Activated gamma-delta T cell treated with anti-CD3 and anti-CD28 coated beads, Interleukin-2, amount 50 U/mL, for 16 hours (primary cell): ENCODE measurements around the gene TSHZ3.

Experiments used
- DNase-seq: peaks from one replicate; pipeline ENCODE4 v3.0.0-alpha.2; 2020; ENCODE audit warnings: low read depth

TSHZ3 gene

DNA sequence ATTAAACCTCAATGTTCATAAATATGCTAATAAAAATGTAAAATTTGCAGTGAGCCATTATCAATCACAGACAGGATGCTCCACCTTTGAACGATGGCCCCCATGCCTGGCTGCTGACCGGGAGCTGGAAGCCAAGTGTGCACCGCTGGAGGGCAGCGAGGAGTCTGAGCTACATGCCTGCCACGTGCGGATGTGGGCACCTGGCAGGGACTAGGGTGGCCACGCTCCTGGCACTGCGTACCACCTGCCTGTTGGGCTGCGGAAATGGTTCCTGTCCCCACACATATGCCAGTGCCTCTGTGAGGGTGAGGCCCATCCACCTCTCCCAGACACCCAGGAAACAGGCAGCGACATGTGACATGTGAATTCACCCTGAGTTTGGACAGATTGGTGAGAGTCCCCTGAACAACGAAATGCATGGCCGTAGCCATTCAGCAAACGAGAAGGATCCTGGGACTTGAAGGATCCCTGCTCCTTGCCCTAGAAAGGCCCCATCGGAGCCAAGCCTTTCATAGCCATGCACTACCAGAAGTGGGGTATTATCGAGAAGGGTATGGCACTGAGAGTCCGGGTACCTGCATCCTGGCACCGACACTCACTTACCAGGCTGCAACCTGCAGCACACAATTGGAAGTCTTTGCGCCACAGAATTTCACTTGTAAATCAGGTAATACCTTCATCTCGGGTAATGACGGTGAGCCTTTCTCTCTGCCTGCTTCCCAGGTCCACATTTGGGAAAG lies 35.8 kb downstream of the TSHZ3 start:
- DNase-seq = no peak

DNA sequence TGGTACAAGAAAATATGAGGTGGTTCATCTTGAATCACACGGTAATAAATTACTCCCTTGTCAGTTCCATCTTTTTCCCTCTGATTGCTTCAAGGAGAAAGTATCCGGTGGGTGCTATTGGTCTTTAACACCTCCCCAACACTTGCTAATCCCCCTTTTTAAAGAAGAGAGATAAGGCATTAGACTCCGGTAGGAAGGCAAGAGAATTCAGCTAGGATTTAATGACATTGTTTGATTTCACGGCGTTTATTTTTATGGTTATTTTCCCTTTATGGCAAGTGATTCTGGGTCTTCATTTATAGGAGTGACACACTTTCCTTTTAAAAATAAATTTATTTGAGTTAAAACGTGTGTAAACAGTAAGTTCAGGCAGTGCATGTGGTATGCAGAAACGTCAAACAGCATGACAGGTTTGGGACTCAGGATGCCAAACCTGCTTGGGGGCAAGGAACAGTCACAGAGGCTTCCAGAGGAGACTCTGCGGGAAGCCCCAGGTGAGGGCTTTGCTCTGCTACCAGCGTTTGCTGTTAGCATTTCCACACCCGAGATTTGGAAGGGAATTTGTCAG lies 36.5 kb downstream of the TSHZ3 start:
- no peak for DNase-seq

DNA sequence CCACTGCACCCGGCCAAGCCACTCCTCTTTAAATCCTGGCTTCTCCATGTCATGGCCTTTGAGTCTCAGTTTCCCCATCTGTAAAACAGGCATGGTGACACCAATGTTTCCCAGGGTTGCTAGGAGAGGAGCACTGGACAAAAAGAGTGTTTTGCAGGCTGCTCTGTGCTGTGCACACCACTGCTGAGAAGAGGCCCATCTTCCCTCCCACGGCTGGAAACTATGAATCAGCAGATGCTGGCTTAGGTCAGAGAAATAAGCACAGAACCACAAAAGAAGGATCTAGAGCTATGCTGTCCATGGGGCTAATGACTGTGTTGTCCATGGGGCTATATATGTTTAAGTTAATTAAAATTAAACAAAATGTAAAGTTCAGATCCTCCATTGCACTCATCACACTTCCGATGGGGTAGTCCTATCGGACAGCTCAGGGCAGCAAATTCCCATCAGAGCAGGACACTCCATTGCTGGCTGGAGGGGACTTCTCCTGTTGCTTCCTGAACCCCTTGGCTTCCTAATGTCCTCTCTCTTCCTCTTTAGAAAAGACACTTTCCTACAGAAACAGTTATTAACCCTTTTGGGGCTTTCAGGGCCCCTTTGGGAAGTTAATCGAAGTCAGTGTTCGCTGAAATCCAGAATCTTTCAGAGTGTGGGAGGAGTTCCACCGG lies 37.1 kb downstream of the TSHZ3 start:
- DNase-seq = no peak

DNA sequence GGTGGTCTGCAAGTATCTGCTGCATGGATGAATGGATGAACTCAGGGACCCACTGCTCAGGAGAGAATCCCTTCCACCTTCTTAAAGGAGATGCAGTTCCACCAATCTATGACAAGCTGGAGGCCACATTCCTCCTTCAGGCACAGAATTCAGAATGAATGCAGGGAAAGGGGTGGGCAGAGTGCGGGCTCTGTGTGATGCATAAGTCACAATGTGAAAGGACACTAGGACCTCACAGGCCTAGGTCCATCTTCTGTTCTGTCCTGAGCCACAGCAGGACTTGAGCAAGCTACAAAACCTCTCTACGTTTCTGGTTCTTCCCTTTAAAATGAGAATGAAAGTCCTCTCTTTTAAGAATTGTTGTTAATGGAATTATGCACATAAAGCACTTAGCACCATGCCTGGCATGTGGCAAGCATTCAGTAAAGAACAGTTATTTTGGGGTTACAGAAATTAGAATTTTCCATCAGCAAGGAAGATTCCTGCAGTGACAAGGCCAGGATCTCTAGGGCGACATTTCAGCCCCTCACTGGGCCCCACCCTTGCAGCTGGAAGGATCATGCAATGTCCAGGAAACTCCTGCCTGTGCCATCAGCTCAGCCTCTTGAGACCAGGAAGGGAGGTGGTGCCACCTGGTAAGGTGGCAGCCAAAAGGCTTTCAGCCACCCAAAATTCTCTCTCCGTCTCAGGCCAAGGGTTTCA lies 38.7 kb downstream of the TSHZ3 start:
- DNase-seq = no peak

- DNase-seq = no peak
These were observed 40.5 kb downstream of the TSHZ3 start for GRCh38 chr19:31308781-31309180.

DNA sequence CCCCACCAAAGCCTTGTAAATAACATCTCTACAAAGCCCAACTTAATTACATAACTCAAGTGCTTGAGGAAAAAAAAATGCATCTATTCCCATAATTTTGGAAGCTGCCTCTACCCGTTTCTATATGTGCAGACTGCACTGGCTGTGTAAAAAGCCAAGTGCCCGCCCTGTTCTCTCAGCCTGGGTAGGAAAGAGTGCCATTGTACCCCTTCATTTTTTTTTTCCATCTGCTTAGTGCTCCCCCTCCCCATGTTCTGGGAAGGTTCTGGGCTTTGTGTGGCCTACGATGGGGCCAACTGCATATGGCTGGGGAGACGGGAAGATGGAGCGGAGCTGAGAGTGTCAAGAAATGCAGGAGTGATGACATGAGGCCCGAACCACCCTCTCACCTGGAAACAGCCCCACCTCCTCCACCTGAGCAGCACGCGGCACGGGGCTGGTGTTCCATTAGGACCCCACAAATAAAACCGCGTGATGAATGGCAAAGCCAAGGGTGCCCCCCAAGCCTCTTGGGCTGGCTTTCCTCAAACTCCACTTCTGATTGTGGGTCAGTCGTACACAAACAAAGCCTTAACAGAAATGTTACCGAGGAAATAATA lies 42.1 kb downstream of the TSHZ3 start:
- no peak for DNase-seq

- no peak for DNase-seq
These were observed 43.1 kb downstream of the TSHZ3 start for GRCh38 chr19:31306006-31306753.

- DNase-seq = no peak
These were observed 44.4 kb downstream of the TSHZ3 start for GRCh38 chr19:31304831-31305312.

DNA sequence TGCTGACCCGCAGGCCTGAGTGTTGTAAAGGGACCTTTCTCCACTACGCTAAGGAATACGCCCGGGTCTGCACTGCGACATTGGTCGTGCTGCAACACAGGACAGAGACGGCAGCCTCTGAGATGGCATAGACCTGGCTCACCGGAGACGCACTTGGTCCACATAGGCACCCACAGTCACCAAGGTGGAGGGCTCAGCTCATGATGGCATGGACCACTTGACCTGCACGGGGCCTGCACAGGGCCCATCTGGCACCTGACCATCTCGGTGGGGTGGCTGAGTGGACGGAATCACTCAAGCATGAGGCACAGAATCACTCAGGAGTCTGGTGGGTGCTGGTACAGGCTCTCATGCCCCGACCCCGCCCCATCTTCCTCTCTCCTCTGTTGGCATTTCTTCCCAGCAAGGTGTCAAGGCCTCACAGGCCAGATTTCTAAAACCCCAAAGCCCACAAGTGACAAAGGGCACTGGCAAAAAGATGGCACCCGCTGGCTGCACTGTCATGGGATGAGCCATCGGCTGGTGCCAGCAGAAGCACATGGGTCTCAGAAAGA lies 45.9 kb downstream of the TSHZ3 start:
- DNase-seq = no peak

GRCh38 chr19:31301306-31301980 lies 47.8 kb downstream of the TSHZ3 start:
- DNase-seq = no peak

DNA sequence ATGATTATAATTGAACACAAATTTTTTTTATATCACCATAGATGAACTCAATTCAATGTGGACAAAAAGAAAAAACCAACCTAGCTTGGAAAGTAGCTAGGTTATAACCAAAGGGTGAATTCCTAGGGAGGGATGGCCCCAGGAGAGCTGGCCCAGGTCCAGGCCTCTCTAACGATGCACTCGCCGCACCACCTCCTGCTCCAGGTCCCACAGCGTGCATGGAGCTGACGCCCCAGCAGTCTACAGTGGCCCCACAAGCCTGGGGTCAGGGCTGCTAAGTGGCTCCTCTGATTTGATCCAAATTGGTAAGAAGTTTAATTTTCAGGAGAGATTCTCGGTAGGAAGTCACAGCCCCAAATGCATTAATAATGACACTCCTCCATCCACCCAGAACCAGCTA lies 48.8 kb downstream of the TSHZ3 start:
- no peak for DNase-seq

DNA sequence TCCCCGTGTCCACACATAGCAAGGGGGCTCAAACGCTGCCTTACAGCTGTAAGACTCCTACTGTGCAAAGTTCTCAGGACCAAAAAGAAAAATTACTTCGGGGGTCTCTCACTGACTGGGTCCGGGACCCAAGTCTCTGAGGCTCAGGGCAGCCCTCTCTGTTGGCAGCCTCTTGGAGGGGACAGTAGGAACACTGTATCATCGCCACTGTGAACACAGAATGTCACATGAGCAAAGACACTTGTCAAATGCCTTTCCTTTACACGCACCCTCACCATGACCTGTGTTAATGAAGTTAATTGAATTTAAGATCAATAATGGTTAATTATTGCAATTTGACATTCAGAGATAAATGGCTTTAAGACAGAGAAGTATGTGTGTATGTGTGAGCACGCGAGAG lies 49.6 kb downstream of the TSHZ3 start:
- DNase-seq = no peak

DNA sequence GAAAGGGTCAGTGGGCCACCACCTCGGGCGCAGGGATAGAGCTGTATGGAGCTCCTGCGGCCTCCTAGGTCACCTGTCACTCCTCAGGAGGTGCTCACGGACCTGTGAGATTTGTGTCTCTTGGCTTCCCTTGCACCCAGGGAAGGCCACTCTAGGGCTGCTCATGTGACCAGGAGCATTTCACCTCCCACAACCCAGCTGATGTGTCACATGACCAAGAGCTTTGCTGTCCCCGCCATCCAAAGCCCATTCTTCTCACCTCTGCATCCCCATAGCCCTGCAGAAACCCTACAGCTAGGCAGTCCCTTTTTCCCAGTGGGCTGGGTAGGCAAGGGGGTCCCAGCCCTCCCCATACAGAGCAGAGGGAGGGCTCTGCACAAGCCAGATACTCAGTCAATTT lies 51.2 kb downstream of the TSHZ3 start:
- no peak for DNase-seq

DNA sequence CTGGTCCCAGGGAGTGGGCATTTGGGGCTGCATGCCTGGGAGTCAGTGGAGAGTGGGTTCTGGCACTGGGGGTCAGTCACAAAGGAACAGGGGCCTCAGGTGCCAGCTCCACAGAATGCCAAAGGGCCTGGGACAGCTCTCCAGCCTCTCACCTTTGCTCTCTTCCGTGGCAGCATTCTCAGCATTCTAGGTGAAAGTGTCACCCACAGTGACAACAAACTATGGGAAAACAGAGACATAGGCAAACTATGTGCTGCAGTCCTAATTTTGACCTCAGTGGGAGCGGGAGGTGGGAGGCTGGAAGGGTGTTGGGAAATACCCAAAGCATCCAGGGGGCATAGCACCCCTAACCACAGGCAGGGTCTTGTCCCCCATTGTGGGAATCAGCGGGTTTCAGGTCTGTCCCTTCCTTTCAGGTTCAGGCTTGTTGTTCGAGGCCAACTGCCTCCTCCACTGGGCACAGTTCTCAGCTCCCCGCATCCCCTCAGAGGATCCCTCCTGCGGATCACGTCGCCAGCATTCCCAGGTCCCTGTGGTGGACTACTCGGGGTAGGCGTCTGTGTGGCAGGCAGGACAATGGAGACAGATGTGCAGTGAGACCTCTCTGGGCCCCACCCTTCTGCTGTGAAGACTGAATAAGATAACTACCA lies 52.4 kb downstream of the TSHZ3 start:
- no peak for DNase-seq

- DNase-seq = no peak
These were observed 55.0 kb downstream of the TSHZ3 start for GRCh38 chr19:31294189-31294588.

DNA sequence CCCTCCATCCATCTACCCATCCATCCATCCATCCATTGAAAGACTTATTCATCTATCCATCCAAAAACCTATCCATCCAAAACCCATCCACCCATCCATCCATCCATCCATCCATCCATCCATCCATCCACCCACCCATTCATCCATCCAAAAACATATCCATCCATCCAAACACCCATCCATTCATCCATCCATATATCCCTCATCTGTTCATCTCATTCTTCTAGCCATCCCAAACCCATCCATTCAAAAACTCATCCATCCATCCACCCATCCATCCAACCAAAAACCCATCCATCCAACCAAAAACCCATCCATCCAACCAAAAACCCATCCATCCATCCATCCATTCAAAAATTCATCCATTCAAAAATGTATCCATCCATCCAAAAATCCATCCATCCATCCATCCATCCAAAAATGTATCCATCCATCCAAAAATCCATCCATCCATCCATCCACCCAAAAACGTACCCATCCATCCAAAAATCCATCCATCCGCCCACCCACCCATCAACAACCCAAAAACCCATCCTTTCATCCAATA lies 56.5 kb downstream of the TSHZ3 start:
- DNase-seq = no peak

- no peak for DNase-seq
These were observed 58.2 kb downstream of the TSHZ3 start for GRCh38 chr19:31290931-31291590.

DNA sequence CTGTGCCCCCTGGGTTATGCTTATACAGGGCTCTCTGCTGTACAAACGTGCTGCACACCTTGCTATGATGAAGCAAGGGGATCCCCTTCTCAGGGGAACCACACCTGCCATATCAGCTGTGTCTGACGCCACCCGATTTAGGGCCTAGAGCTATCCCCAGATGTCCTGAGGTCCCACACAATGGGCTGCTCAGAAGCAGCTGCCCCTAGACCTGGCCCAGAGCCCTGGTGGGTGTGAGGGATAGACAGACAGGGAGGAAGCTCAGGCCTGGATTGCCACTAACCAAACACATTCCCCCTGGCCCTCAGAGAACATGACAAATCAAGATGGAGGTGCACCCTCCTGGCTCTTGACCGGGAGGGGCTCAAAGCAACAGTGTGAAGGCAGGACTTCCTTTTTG lies 59.3 kb downstream of the TSHZ3 start:
- no peak for DNase-seq

GRCh38 chr19:31289381-31289880 lies 59.8 kb downstream of the TSHZ3 start:
- no peak for DNase-seq
